NOMO-1 treated with DMSO at 0.1 percent for 48 hours (cell line): Measurements from ENCODE around the gene ORAI3.

Experiments used
- DNase-seq: peaks from one replicate; lab custom pipeline; 2025; ENCODE audit not compliant: unreplicated experiment; lab: John Stamatoyannopoulos, UW

Gene ORAI3

DNA sequence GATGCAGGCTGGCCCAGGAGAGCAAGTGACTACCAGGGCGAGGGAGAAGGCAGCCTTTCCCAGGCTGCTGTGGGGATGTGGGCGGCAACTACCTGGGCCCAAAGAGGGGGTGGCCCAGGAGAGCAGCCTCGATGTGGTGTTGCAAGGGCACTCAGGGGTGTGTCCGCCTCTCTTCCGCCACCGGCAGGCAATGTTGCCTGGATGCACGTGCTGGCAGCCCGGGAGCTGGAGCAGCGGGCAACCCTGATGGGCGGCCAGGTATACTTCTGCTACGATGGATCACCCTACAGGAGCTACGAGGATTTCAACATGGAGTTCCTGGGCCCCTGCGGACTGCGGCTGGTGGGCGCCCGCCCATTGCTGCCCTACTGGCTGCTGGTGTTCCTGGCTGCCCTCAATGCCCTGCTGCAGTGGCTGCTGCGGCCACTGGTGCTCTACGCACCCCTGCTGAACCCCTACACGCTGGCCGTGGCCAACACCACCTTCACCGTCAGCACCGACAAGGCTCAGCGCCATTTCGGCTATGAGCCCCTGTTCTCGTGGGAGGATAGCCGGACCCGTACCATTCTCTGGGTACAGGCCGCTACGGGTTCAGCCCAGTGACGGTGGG lies 38.8 kb downstream of the ORAI3 start:
- DNase-seq: no peak

DNA sequence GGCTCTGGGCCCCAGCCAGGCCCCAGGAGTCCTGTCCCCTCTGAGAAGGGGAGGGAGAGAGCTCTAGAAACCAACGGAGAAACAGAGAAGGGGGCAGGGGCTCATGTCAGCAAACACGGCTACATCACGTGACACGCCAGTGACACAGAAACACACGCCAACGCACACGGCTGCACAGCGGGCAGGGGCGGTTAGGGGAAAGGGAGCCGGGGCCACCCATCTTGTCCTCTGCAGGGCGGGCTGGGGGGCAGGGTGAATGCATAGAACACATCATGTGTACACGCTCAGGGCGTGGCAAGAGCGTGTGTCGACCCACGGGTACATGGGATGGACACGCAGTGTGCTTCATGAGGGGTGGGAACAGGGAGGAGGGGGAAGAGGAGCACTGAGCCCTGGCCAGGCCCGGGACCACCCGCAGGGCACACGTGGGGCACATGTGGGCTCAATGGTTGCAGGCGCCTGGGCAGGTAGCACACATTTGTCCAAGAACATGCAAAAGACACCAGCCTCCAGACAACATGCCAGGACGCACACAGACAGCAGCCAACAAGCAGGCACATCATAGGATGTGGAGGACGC lies 40.7 kb downstream of the ORAI3 start:
- DNase-seq: no peak

DNA sequence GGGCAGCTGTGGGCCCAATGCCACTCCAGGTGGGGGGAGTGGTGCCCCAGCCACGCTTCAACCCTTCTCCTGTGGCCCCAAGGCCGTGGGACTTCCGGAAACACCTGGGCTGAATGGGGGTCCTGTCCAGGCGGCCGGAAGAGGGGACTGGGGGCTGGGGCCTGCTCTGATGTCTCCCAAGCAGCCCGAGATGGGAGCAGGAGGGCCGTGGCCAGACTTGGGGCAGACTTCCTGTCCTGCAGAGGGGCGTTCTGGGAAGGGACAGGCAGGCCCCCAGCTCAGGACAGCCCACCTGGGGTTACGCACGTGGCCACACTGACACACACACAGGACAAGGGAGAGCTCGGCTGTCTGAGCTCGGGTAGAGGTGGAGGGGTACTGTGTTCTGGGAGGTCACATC lies 41.2 kb downstream of the ORAI3 start:
- no peak for DNase-seq

DNA sequence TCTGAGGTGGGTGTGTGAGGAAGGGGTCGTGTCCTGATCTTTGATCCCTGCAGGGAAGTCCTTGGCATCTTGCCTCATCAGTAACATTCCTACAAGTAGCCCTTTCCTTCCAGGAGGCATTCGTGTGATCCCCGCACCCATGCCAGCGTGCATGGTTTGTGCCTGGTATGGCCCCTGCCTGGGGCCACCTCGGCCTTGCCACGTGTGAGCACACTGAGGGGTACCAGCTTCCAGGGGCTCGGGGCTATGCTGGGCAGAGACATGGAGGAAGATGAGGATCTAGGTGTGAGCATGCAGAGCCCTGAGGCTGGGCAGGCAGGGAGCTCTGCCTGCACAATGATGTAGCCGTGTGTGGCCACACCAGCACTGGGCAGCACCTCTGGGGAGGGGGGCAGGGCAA lies 42.2 kb downstream of the ORAI3 start:
- DNase-seq: no peak

DNA sequence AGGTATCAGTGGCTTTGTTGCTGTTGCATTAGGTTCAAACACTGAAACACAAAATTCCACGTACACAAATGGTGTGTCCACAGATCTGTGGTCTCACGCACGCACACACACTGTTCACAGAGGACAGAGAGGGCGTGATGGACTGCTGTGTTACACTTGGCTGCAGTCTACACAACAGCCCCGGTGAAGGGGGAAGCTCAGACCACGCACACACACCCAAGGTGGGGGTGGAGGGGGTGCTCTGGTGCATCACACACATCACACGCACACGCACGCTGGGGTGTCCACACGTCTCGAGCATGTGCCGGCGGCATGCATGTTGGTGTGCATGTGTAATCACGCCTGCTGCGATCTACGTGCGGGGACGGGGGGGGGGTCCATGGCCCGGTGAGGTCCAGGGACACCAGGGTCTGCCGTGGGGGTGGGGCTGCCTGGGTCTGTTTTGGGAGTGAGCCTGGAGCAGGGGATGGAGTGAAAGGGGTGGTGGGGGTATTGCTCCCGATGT lies 43.5 kb downstream of the ORAI3 start:
- DNase-seq: no peak

DNA sequence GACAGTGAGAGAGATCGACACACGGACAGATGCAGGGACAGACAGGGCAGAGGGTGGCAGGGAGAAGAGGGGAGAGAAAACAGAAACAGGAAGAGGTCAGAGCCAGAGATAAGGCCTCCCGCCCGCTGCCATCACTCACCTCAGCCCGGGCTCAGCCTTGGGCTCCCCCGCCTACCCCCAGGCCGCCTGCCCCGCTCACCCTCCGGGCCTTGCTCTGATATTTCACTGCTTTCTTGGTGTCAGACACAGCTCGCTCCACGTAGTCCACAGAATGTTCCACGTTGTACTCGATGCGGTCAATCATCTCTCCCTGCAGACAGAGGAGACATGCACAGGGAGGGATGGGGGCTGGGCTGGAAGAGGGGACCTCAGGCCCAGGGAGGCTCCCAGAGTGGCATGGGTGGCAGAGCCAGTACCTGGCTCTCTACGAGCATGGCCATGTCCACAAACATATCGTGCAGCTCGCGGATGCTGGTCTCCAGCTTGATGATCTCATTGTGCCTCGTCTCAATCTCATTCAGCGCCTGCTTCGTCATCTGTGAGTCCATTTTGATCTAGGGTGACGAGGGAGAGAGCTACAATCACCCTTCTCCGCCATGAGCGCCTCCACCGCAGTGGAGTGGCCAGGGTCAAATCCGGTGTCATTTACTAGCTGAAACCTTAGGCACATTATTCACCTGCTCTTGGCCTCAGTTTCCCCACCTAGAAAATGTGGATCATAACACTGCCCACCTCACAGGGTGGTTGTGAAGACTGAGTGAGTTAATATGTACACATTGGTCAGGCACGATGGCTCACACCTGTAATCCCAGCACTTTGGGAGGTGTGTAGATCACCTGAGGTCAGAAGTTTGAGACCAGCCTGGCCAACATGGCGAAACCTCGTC lies 44.3 kb downstream of the ORAI3 start:
- DNase-seq: peak; percentile 54

DNA sequence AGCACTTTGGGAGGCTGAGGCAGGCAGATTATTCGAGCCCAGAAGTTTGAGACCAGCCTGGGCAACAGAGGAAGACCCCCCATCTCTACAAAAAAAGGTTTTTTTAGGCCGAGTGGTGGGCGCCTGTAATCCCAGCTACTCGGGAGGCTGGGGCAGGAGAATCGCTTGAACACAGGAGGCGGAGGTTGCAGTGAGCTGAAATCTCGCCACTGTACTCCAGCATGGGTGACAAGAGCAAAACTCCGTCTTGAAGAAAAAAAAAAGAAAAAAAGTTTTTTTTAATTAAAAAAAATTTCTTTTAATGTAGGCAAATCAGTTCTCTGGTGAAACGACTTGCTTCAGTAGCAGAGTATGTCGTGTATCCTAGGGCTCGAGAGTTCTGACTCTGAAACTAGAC lies 47.1 kb downstream of the ORAI3 start:
- DNase-seq: no peak

DNA sequence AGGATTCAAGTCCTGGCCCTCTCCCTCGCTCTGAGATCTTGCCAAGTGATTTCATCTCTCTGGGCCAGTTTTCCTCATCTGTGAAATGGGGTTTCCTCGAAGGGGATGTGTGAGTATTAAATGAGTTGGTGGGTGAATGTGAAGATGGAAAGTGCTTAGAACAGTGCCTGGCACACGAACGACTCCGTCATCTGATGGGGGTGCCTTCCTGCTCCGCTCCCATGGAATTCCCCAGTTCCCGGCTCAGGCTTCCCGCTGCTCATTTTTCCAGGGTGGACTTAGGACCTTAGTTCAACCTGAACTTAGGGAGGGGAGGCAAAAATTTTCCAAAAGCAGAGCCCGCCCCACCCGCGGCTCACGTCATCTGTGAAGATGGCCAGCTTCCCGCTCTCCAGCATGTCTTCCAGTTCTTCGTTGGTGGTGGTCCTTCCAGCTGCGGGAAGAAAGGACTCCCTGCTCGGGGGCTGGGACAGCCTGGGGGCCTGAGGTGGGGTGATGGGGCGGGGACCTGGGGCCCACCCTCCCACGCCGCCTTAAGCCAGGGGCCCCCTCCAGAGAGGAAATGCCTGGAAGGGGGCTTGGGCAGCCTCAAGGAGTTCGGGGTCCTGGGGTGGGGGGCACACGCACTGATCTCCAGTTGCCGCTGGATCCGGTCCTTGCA lies 47.6 kb downstream of the ORAI3 start:
- DNase-seq: no peak

DNA sequence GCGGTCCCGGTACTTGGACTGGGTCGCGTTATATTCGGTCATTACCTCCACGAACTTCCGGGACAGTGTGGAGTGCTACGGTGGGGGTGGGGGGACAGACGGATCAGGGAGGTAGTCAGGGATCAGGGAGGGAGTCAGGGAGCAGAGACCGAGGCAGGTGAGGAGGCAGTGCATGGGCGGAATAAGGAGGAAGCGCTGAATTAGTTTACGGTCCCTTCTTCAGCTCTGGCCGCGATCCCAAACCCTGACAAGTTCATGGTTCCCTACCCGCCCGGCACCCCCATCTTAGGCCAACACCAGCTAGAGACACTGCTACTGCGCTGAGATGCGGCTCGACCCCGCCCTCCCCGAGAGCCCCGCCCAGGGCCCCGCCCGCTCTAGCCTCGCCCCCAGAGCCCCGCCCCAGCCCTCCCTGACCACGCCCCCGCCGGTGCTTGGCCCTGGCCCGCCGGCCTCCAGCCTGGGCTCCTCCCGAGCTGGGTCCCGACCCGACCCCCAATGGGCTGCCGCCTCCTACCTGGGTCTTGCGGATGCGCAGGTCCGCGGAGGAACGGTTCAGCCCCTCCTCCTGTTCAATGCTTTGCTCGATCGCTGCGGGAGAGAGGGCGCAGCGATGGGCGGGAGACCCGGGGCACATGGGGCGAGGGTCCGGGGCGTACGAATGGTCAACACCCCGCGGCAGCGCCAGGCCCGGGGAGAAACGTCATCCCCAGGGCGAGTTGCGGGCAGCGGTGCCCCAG lies 48.3 kb downstream of the ORAI3 start:
- peak; percentile 75 for DNase-seq

DNA sequence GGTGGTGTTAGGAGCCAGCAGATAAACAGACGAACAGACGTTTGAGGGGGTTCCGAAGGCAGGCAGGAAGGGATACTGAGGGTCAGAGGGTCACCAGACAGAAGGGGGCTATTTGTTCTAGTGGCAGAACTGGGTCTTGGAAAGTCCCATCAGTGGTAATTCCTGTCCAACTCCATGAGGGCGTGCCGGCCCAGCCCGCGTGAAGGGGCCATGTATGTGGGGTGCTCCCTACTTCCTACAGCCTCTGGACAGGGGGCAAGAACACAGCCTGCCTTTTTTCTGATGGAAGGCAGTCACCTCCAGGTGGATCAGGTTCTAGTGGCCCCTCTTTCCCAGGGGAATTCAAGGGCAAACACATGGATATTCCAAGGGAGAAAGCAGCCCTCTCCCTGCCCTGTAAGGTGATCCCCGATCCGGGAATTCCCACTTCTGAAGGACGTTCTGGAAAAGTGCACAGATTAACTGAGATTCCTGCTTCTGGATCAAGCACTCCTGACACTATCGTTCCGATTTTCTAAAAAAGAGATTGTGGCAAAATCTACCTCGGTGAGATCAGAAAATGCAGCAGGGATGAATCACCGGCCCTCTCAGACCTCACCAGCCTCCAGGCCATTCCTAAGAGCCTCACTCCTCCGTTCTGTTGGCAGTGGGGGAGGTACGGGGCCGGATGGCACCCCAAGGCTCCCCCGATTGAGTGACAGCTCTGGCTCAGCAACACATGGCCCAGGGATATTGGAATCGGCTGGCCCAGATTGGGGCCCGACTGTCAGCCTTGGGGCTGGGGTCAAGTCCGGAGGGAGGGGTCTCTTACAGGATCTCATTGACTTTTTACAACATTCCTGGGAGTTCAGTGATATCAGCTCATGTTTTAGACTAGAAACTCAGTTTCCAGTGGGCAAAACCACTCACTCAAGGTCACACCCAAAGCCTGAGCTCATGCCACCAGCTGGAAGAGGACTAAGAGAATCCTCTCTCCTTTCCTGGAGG lies 49.1 kb downstream of the ORAI3 start:
- no peak for DNase-seq

DNA sequence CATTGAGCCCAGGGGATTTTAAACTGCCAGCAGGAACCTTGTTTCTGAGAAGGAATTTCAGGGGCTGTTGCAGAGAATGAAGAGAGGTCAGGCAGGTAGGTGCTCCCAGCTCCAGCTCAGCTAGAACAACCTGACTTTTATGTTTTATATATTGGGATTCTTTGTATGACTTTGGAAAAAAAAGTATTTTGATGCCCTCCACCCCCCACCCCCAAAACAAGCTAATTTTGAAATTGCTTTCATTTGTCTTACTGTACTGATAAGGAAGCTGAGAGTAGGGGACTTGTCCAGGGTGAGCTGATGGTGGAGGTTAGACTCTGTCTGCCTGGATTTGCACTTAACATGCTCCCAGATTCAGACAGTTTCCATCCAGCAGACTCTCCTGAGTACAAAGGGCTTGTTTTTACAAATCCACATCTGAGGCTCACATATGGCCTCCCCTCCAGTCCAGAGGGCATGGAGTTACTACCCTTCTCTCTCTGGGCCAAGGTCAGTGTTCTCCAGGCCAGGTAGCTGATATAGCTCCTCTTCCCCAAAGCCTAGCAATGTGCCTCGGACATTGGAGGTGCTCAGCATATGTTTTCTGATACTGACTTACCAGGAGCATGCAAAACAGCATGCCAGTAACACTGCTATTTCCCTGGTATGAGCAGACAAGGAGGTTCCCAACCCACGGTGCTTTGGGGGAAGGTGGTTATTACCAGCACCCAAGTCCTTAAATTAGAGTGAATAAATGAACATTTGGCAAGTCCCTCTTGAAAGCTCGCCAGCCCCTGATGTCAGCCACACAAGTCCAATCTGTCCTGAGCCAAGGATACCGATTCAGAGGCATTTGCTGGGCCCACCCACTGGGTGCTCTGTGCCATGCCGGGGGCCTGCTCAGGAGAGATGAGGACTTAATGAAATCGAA lies 50.2 kb downstream of the ORAI3 start:
- DNase-seq: no peak

DNA sequence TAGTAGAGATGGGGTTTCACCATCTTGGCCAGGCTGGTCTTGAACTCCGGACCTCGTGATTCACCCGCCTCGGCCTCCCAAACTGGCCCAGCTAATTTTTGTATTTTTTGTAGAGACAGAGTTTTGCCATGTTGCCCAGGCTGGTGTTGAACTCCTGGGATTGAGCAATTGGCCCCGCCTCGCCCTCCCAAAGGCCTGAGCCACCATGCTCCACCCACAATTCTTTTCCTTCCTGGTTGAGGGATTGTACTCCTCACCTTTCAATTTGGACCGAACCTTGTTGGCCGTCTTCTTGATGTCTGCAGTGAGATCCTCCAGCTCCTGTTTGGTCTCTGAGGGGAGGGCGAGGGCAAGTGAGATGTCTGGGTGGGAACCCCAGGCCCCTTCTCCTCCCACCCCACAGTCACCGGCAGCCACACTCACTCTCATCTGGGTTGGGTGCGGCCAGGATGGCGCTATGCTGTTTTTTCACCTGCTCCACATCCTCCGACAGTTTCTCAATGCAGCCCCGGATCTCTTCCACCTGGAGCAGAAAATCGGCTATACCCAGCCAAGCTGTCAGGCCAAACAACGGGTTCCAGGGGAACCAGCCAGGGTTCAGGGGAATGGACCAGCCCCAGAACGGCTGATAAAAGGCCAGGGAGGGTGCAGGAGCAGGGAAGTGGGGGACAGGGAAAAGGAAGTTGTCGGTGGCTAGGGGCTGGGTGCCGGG lies 52.0 kb downstream of the ORAI3 start:
- no peak for DNase-seq

DNA sequence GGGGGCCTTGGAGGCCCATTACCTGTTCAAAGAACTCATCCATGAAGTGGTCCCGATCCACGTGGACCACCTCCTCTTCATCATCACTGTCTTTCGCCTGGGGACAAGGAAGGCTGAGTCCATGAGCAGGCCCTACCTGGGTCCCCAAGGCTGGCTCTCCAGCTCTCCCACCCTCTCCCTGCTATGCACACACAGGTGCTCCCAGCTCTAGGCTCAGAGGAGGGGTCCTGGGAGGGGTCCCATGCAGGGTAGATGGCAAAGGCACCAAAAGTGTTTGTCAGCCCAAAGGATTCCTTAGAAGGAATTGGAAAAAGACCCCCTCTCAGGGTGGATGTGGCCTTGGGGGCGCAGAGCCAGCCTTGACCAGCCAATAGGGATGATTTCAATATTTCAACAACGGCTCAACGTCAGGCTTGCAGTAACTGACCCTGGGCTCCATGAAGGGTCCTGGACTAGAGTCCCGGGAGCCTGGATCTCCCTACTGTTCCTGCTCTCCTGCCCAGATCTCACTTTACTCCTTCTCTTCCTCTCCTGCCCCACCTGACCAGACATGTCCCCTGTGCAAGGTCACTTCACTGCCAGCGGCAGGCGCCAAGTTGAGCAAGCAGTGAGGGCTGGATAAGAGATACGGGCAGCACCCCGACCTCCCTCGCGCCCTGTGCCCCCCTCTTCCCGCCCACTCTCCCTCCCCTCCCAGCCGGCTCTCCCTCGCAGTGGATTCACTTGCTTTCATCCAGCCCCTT lies 52.8 kb downstream of the ORAI3 start:
- no peak for DNase-seq

DNA sequence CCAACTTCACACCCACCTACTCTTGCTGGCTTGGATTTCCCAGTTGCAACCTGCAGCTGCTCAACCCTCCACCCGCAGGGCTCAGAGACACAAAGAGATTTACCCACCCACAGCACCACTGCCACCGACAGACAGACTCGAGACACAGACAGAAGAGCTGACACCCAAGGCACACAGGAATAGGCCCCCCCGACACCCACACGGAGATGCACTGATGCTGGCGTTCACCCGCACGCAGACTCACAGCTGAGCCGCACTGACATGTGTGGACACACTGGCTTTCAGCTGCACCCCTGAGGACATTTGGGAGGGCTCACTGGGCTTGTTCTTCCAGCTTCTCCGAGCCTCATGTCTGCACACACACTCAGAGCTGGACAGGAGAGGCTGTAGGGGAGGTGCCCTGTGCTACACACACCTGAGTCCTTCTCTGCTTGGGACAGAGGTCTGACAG lies 53.4 kb downstream of the ORAI3 start:
- DNase-seq: no peak

DNA sequence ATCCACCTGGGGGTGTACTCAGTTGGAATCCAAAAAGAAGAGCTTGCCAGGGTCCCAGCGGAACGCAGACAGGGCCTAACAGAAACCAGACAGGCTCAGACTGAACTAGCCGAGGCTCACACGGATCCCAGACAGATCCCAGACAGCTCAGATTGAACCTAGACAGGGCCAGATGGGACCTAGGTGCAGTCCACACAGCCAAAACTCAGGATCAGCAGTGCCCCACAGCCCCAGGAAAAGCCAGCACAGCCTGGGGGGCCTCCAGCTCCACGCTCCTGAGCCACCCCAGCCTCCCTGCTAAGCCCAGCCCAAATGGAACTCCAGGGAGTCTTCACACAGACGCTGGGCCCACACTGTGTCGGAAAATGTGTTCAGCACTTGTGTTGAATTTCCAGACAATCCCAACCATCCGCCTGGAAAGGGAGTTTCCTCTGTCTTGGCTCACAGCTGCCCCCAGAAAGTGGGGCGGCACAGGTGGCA lies 54.0 kb downstream of the ORAI3 start:
- DNase-seq: no peak

DNA sequence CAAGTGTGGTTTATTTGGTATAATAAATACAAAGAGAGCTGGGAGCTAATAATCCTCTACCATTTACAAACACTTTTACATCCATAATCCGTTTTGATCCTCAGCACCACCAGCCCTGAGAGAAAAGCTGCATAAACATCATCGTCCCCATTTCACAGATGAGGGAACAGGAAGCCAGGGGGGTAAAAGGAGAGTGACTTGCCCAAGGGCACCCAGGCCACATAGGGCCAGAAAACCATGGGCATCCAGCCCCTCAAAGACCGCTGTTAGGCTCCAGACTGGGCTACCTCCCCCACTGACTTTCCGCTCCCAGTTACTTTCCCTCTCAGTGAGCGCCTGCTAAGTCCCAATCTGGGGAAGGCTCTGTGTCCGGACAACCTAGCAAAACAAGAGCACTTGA lies 54.9 kb downstream of the ORAI3 start:
- no peak for DNase-seq
